ENCODE data around the gene RAD51B. TPM values are rescaled to one million over a fixed set of nuclear protein-coding genes. Genes with fewer than 3 reads are reported as not detected.

Gene RAD51B
- total RNA-seq, 2 donors from 2014 or later: 31.1 to 67.3 TPM

DNA sequence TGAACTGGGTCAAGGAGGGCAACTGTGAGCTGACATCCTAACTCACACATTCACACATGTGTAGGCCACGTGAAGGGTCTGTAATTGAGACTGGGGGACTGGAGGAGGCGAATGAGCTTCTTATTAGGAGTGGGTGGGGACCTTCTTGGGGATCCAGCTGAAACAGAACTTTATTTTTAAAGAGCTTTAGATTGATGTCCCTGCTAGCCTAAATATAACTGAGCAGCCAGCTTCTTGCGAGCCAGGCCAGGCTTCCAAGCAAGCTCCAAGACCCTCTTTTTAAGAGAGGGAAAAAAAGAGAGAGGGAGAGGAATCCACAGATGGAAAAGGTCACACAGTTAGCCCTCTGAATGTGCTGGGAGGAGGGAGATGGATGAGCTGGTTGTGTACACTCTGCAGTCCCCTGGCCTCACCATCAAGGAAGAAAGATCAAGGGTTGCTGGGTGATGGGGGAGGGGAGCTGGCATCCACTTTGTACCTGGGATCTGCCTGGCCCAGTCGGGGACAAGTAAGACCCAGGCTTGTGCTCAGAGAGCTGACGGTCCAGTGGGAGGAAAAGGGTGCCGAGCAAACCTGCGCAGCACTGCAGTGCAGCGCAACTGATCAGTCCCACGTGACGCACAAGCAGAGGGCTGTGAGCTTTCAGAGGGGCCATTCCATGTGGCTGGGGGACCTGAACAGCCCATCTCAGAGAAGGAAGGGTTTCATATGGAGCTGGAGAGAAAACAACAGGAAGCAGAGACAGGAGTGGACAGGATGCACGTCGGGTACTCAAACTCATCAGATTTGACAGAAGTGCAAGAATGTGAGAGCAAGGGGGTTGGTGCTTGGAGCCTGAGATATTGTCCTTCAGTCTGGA is 818.8 kb downstream of the RAD51B start:
- Mint-ChIP-seq H3K27ac (no peak overlapping the region), H3K27me3 (no peaks in the 10 kb centered on the region), H3K9me3 (peaks cover 2% of the 10 kb centered on the region), H3K4me1 (ENCODE audit: low read depth in 2 of 2) (peaks cover 0 to 3% of the 10 kb centered on the region in 2 donors), H3K36me3 (peaks cover 15% of the 10 kb centered on the region), H3K4me3 (no peak overlapping the region)
- ATAC-seq (peak in 1 of 2 donors; percentile 49), DNase-seq (ENCODE audit: low spot score) (no peak)

DNA sequence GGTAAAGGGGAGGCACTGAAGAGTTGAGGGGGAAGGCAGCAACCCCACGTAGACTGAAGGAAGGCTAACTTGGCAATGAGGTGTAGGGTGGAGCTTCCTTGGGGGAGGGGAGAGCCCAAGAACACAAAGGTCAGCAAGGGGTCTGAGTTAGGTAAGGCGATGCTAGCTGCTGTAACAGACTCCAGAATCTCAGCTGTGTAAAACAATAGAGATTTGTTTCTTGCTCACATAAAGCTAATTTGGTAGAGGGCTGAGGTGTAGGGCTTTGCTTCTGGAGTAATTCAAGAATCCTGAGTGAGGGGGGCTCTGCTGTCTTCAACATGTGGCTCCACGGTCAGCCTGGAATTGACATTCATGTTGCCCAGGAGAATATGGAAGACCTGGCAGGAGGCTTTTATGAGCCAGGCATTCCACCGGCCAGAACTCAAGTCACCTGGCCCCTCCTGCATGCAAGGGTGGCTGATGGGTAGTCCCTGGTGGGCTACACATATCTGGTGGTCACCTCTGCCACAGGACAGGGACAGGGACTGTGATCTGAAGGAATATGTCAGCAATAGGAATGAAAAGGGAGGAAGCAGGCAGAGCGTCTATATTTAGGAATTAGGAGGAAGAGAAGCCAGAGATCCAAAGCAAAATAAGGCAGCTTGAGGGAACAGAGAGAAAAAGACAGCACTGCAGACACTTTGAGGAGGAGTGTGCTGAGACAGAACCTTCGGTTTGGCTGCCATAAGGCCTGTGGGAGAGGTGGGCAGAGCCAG is 819.6 kb downstream of the RAD51B start:
- no peaks in the 10 kb centered on the region for H3K27me3 Mint-ChIP-seq
- peaks cover 2% of the 10 kb centered on the region for H3K9me3 Mint-ChIP-seq
- H3K36me3 Mint-ChIP-seq: peaks cover 15% of the 10 kb centered on the region
- ATAC-seq (no peak), DNase-seq (ENCODE audit: low spot score) (no peak)
- H3K27ac Mint-ChIP-seq: no peak overlapping the region
- no peak overlapping the region for H3K4me3 Mint-ChIP-seq
- peaks cover 0 to 3% of the 10 kb centered on the region in 2 donors for H3K4me1 Mint-ChIP-seq (ENCODE audit: low read depth in 2 of 2)

DNA sequence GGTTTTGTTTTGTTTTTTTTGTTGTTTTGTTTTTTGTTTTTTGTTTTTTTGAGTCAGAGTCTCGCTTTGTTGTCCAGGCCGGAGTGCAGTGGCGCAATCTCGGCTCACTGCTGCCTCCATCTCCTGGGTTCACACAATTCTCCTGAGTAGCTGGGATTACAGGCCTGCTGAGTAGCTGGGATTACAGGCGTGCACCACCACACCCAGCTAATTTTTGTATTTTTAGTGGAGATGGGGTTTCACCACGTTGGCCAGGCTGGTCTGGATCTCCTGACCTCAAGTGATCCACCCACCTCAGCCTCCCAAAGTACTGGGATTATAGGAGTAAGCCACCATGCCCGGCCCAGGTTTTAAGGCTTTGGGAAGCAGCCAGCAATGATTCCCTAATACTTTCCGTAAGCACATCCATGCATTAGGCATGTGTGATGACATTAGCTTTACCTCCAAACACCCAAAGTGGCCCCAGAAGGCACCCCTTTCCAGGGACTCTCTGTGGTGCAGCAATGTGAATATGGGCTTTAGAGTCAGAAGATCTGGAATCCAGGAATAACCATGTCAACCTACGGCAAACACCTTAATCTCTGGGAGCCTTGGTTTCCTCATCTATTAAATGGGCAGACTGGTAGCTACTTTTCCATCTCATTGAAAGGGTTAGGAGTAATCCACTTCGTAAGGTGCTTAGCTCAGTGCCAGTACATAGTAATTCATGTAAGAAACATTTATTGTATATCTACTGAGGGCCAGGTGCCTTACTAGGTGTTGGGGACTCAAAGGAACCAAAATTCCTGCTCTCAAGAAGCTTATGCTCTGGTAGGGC is 820.4 kb downstream of the RAD51B start:
- no peaks in the 10 kb centered on the region for H3K27me3 Mint-ChIP-seq
- DNase-seq (ENCODE audit: low spot score) (no peak), ATAC-seq (no peak)
- H3K4me1 Mint-ChIP-seq (ENCODE audit: low read depth in 2 of 2): peaks cover 0 to 3% of the 10 kb centered on the region in 2 donors
- no peak overlapping the region for H3K4me3 Mint-ChIP-seq
- H3K27ac Mint-ChIP-seq: no peak overlapping the region
- peaks cover 15% of the 10 kb centered on the region for H3K36me3 Mint-ChIP-seq
- H3K9me3 Mint-ChIP-seq: peaks cover 2% of the 10 kb centered on the region

DNA sequence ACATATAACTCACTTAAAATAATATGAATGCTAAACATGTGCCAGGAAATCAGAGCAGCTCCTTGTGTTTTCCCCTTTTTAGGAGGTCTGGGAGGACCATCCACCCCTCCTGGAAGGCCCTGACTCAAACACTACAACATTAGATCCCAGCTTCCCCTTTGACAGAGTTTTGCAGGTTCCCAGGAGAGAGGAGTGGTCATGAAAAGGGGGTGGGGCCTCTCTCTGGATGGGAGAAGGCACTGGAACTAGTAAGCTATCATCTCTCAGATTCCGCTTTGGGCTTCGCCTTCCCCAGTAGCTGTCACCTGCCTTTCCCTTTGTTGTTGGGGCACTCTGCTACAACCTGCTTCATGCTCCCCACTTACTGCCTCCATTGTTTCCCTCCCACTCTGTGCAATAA is 824.1 kb downstream of the RAD51B start:
- peaks cover 15% of the 10 kb centered on the region for H3K36me3 Mint-ChIP-seq
- no peak for DNase-seq (ENCODE audit: low spot score)
- no peaks in the 10 kb centered on the region for H3K27me3 Mint-ChIP-seq
- peaks cover 2% of the 10 kb centered on the region for H3K9me3 Mint-ChIP-seq
- no peak overlapping the region for H3K27ac Mint-ChIP-seq
- H3K4me3 Mint-ChIP-seq: no peak overlapping the region
- ATAC-seq: no peak
- no peaks in the 10 kb centered on the region for H3K4me1 Mint-ChIP-seq (ENCODE audit: low read depth in 2 of 2)

DNA sequence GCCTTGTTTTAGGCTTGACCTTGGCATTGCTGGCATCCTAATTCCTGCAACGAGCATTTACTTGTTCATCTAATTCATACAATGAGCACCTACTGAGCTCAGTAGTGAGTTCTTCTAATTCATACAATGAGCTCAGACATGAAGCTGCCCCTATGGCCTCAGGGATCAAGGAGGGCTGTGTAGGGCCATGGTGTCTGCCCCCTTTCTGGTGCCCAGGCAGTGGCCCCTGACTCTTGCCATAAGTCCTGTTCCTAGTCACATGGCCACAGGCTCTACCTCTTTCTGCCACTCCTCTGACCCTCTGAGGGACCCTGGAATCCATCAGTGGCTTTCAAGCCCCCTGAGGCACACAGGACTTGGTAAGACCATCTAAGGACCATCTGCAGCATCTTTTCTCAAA is 824.5 kb downstream of the RAD51B start:
- Mint-ChIP-seq H3K36me3 (peaks cover 15% of the 10 kb centered on the region), H3K9me3 (peaks cover 2% of the 10 kb centered on the region), H3K4me3 (no peak overlapping the region), H3K27ac (no peak overlapping the region), H3K27me3 (no peaks in the 10 kb centered on the region), H3K4me1 (ENCODE audit: low read depth in 2 of 2) (no peaks in the 10 kb centered on the region)
- ATAC-seq (no peak), DNase-seq (ENCODE audit: low spot score) (no peak)

DNA sequence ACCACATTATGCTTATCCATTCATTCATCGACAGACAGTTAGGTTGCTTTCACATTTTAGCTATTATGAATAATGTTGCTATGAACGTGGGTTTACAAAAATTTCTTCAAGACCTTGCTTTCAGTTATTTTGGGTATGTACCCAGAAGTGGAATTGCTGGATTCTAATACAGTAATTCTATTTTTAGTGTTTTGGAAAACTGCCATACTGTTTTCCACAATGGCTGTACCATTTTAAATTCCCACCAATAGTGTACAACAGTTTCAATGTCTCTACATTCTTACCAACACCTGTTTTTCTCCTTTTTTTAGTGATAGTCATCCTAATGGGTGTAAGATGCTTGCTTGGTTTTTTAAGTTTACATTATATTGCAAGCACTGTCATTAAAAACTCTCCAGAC is 825.8 kb downstream of the RAD51B start:
- H3K36me3 Mint-ChIP-seq: peaks cover 13% of the 10 kb centered on the region
- no peak for ATAC-seq

DNA sequence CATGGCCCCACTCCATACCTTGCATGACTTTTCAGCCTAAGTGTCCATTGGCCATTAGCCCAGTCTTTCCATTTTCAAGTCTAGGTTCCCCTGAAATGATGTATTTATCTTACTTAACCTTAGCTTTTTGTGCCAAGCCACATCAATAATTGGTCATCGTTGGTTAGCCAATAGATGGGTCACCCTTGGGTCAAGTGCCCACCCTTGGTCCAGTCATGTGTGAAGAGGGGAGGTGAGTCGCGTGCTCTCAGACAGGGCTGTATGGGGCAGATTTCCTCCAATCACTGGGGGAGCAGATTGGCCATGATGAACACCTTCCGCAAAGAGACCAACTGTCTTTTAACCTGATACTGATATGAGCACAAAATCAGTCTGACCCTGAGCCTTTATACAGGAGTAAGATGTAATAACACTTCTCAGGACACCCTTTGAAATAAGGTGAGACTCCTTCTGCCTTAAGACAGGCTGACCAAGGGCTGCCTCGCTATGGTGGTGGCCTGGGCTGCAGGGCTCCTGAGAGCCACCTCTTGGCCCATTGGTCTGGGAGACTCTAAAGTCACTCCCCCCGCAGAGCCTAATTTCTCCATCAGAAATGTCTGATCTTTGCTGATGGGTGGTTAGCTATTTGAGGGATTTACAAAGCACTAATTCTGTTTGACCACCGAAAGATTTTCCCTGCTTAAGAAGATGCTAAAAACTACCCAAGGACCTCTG is 830.1 kb downstream of the RAD51B start:
- Mint-ChIP-seq H3K27ac (no peak overlapping the region), H3K9me3 (no peaks in the 10 kb centered on the region), H3K4me1 (ENCODE audit: low read depth in 2 of 2) (peaks cover 5 to 6% of the 10 kb centered on the region in 2 donors), H3K27me3 (no peaks in the 10 kb centered on the region), H3K36me3 (no peaks in the 10 kb centered on the region), H3K4me3 (no peak overlapping the region)
- DNase-seq (ENCODE audit: low spot score) (no peak), ATAC-seq (no peak)

More for the DNA sequence above, 825.8 kb downstream of the RAD51B start:
- Mint-ChIP-seq H3K4me3 (no peak overlapping the region), H3K4me1 (ENCODE audit: low read depth in 2 of 2) (no peaks in the 10 kb centered on the region), H3K27ac (no peak overlapping the region), H3K27me3 (no peaks in the 10 kb centered on the region), H3K9me3 (peaks cover 1% of the 10 kb centered on the region)
- DNase-seq (ENCODE audit: low spot score): no peak

DNA sequence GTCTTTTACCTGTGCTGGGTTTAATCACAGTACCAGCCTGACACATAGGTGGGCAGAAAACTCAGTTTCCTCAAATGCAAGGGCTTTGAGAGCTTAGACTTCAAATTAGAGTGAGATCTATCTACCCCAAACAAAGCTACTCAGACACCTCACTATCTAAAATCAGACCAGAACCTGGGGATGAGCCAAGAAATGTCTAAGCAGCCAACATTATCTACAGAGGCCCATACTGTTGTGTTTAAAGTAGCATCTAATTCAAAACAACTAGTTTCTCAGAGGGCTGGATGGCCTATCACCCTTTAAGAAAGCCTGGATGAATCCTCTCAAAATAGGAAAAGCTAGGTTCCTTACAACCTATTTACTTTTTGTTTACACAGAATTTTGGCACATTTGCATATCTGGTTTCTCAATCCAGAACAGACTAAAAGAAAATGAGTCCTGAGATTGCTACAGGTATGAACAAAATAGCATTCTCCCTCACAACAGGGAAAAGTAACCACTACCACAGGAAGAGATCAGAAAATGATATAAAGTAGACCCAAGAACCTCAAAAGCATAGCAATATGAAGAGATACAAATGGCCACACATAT is 830.9 kb downstream of the RAD51B start:
- Mint-ChIP-seq H3K27ac (peak overlapping the region in 1 of 2 donors; percentile 62), H3K9me3 (no peaks in the 10 kb centered on the region), H3K27me3 (no peaks in the 10 kb centered on the region), H3K36me3 (no peaks in the 10 kb centered on the region), H3K4me3 (no peak overlapping the region), H3K4me1 (ENCODE audit: low read depth in 2 of 2) (peaks cover 5 to 10% of the 10 kb centered on the region in 2 donors)
- no peak for DNase-seq (ENCODE audit: low spot score)
- no peak for ATAC-seq

DNA sequence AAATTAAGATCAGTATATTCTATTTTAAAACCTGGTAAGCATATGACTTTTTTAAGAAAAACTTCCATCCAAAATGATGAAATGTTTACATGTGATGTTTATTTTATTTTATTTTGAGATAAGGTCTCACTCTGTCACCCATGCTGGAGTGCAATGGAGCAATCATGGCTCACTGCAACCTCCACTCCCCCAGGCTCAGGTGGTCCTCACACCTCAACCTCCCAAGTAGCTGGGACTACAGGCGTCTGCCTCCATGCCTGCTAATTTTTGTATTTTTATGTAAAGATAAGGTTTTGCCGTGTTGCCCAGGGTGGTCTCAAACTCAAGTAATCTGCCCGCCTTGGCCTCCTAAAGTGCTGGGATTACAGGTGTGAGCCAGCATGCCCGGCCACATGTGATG is 831.5 kb downstream of the RAD51B start:
- DNase-seq (ENCODE audit: low spot score) (no peak), ATAC-seq (no peak)

DNA sequence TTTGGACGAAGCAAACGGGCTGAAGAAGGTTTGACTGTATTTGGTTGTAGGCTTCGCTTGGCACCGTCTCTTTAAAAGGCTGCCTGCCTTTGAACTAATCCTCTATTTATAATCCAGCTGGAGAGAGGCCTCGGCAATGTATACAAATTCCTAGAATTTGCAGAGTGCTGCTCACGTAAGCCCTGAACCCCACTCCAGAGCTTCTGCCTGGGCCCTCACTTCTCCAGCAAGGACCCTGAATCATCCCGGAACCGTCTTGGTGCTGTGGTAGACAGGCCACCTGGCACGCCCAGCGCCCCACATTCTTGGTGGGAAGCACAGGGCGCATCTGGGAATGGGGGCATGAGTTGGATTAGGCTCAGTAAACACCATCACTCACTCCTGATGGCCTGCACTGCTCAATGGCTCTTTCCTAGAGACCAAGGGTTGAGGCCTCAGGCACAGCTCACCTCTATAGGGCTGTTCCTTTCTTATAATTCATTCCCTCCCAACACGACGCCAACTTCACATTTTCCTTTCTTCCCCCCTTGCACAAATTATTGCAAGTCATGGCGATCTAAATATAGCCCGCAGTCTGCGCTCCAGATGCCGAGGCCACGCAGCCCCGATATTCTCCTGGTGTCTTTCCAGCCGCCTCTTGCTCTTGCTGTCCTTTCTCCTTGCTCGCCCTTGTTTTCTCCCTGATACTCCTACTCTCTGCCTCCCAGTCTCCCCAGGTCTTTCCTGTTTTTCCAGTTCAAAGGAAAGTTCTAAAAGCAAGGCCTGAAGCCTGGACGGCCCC is 832.3 kb downstream of the RAD51B start:
- H3K36me3 Mint-ChIP-seq: no peaks in the 10 kb centered on the region
- no peak overlapping the region for H3K27ac Mint-ChIP-seq
- ATAC-seq: no peak
- DNase-seq (ENCODE audit: low spot score): no peak
- no peaks in the 10 kb centered on the region for H3K9me3 Mint-ChIP-seq
- peaks cover 5 to 10% of the 10 kb centered on the region in 2 donors for H3K4me1 Mint-ChIP-seq (ENCODE audit: low read depth in 2 of 2)
- H3K27me3 Mint-ChIP-seq: no peaks in the 10 kb centered on the region
- no peak overlapping the region for H3K4me3 Mint-ChIP-seq

More for the DNA sequence above, 831.5 kb downstream of the RAD51B start:
- no peaks in the 10 kb centered on the region for H3K27me3 Mint-ChIP-seq
- H3K4me3 Mint-ChIP-seq: no peak overlapping the region
- H3K4me1 Mint-ChIP-seq (ENCODE audit: low read depth in 2 of 2): peaks cover 5 to 10% of the 10 kb centered on the region in 2 donors
- H3K27ac Mint-ChIP-seq: no peak overlapping the region
- no peaks in the 10 kb centered on the region for H3K9me3 Mint-ChIP-seq
- H3K36me3 Mint-ChIP-seq: no peaks in the 10 kb centered on the region

DNA sequence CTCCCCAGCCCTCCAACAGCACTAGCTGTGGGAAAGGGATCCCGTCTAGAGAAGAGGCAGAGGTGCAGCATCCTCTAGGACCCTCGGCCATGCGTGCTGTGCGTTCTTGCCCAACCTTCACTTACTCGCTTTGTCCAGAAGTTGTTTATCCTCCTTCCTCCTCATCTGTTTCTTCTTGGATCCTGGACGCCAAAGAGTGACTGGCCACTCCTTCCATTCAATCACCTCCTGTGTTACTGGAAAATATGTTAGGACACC is 832.8 kb downstream of the RAD51B start:
- Mint-ChIP-seq H3K4me1 (ENCODE audit: low read depth in 2 of 2) (peaks cover 5 to 10% of the 10 kb centered on the region in 2 donors), H3K36me3 (no peaks in the 10 kb centered on the region), H3K9me3 (no peaks in the 10 kb centered on the region), H3K27me3 (no peaks in the 10 kb centered on the region), H3K4me3 (no peak overlapping the region), H3K27ac (no peak overlapping the region)
- ATAC-seq: no peak
- DNase-seq (ENCODE audit: low spot score): no peak

DNA sequence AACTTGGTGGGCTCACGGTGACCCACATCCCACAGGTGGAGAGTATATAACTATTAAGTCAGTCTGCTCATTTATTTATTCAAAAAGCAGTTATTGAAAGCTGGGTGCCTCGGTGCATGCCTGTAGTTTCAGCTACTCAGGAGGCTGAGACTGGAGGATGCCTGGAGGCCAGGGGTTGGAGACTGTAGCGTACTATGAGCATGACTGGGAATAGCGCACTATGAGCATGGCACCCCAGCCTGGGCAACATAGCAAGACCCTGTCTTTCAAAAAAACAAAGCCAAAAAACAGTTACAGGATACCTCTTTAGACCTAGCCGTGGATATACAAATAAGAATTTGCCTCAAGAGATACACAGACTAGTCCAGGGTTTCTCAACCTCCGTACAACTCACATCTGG is 833.5 kb downstream of the RAD51B start:
- ATAC-seq: no peak
- Mint-ChIP-seq H3K27me3 (no peaks in the 10 kb centered on the region), H3K4me1 (ENCODE audit: low read depth in 2 of 2) (peaks cover 5 to 10% of the 10 kb centered on the region in 2 donors), H3K27ac (no peak overlapping the region), H3K9me3 (no peaks in the 10 kb centered on the region), H3K36me3 (no peaks in the 10 kb centered on the region), H3K4me3 (no peak overlapping the region)
- no peak for DNase-seq (ENCODE audit: low spot score)
